Panc1 (cell line): Measurements from ENCODE around the gene LGR4. TPM values are rescaled to one million over a fixed set of nuclear protein-coding genes. Genes with fewer than 3 reads are reported as not detected.

Experiments
- ATAC-seq: fragments of 200-7000 bp; cut with Tn5 transposase; 2 replicates; pipeline ENCODE4 v1.9.1; 2020; ENCODE audit warnings: mild to moderate bottlenecking, moderate library complexity
- BruUV-seq: library from RNA; stranded (reverse); fragments of 400-500 nt; replicated peaks from 2 replicates; lab custom pipeline; 2021; lab: Mats Ljungman, UMichigan
- CTCF ChIA-PET: fragments of 300-600 bp; sonication (Branson Sonifier 250); formaldehyde crosslinking; loops from one replicate; lab custom pipeline; 2022; ENCODE audit warnings: antibody characterized with exemption; lab: Charles Lee
- POLR2A ChIA-PET: fragments of 300-600 bp; sonication (Branson Sonifier 250); formaldehyde crosslinking; loops from one replicate; lab custom pipeline; 2022; ENCODE audit warnings: antibody characterized with exemption; lab: Charles Lee
- DNase-seq: peaks from one replicate; pipeline ENCODE4 v3.0.0-alpha.2; 2010; ENCODE audit warnings: low read depth, low spot score
- H3K27ac ChIP-seq: 2 replicates; pipeline ENCODE4 v1.5.1; 2011; ENCODE audit warnings: mild to moderate bottlenecking, low read length, inconsistent platforms
- H3K27me3 ChIP-seq: fragments of 200-500 bp; sonication (Bioruptor generic); 2 replicates; pipeline ENCODE4 v1.6.0; 2014; ENCODE audit warnings: low read length, inconsistent platforms; ENCODE audit not compliant: control insufficient read depth, insufficient read depth
- H3K36me3 ChIP-seq: fragments of 200-500 bp; sonication (Bioruptor generic); 2 replicates; pipeline ENCODE4 v1.5.1; 2014; ENCODE audit warnings: inconsistent platforms, mild to moderate bottlenecking, low read length, moderate library complexity; ENCODE audit not compliant: control insufficient read depth, insufficient read depth
- H3K4me1 ChIP-seq: 2 replicates; pipeline ENCODE4 v1.5.1; 2011; ENCODE audit warnings: inconsistent platforms, mild to moderate bottlenecking, low read length, moderate library complexity; ENCODE audit not compliant: control insufficient read depth, insufficient read depth
- H3K4me3 ChIP-seq, 2 experiments: 2 replicates each; pipeline ENCODE4 v1.5.1; 2011 to 2012; ENCODE audit warnings: low read depth in 2 of 2, low read length in 2 of 2, mild to moderate bottlenecking in 2 of 2, inconsistent platforms in 1 of 2, moderate library complexity in 1 of 2
- H3K9me3 ChIP-seq: fragments of 200-500 bp; sonication (Bioruptor generic); 2 replicates; pipeline ENCODE4 v1.5.1; 2014; ENCODE audit warnings: low read depth, mild to moderate bottlenecking, inconsistent platforms, low read length, moderate library complexity; ENCODE audit not compliant: control insufficient read depth, insufficient read depth
- CTCF ChIP-seq: fragments of 450-650 bp; IDR thresholded peaks from 2 replicates; pipeline ENCODE4 v1.5.1; 2017; ENCODE audit warnings: mild to moderate bottlenecking
- POLR2AphosphoS5 ChIP-seq: IDR thresholded peaks from 2 replicates; pipeline ENCODE4 v1.6.1; 2012; ENCODE audit warnings: mild to moderate bottlenecking, low read depth, low read length, moderate library complexity
- REST ChIP-seq, 2 experiments: IDR thresholded peaks; 2 replicates each; pipeline ENCODE4 v1.6.1; 2011 to 2012; ENCODE audit warnings: low read depth in 2 of 2, control low read depth in 1 of 2, low read length in 1 of 2, mild to moderate bottlenecking in 1 of 2, moderate library complexity in 1 of 2; ENCODE audit not compliant: insufficient read depth in 1 of 2
- SIN3A ChIP-seq: IDR thresholded peaks from 2 replicates; pipeline ENCODE4 v1.6.1; 2012; ENCODE audit warnings: low read depth, mild to moderate bottlenecking, low read length, moderate library complexity, borderline replicate concordance; ENCODE audit not compliant: insufficient read depth
- TCF7L2 ChIP-seq: IDR thresholded peaks from 2 replicates; pipeline ENCODE4 v1.6.1; 2011; ENCODE audit warnings: mild to moderate bottlenecking, low read depth, low read length, inconsistent platforms
- in situ Hi-C: cut with HindIII; loops from 2 replicates; pipeline ENCODE4 v1.10.0; 2016; ENCODE audit warnings: low sequenced_read_pairs, low pct_unique_long_range_greater_than_20kb
- intact Hi-C: fragments of 100-400 bp; cut with micrococcal nuclease; formaldehyde crosslinking; loops from one replicate; pipeline ENCODE4 v1.10.0; 2022; ENCODE audit not compliant: unreplicated experiment
- total RNA-seq: library from RNA; stranded (reverse); gene quantifications from one replicate; pipeline ENCODE4 v1.2.1, GENCODE V29; 2021; ENCODE audit not compliant: unreplicated experiment

The LGR4 gene
- total RNA-seq, 1 experiment from 2014 or later = 61.8 TPM

- no peak for TF ChIP-seq POLR2AphosphoS5
- TF ChIP-seq TCF7L2 = no peak
- no peak for TF ChIP-seq REST (IDR thresholded peaks at IDR 0.05; ENCODE audit: insufficient read depth in 1 of 2, low read depth in 2 of 2, low read length in 1 of 2)
- no peak for TF ChIP-seq CTCF
- no peak for TF ChIP-seq SIN3A
- Histone ChIP-seq H3K4me1 (peaks cover 35% of the 10 kb centered on the region), H3K9me3 (no peaks in the 10 kb centered on the region), H3K27me3 (no peaks in the 10 kb centered on the region), H3K27ac (no peak overlapping the region), H3K4me3 (no peak overlapping the region), H3K36me3 (no peaks in the 10 kb centered on the region)
- ChIA-PET CTCF (no interaction called here), POLR2A (no interaction called here)
- BruUV-seq = no TSS peak
- intact Hi-C loops (no loop called here), in situ Hi-C loops (no loop called here)
- DNase-seq = no peak
- no peak for ATAC-seq
These were observed 25.1 kb downstream of the LGR4 start for GRCh38 chr11:27447288-27448183.

- Histone ChIP-seq H3K36me3 (no peaks in the 10 kb centered on the region), H3K9me3 (no peaks in the 10 kb centered on the region), H3K27me3 (no peaks in the 10 kb centered on the region), H3K4me3 (no peak overlapping the region), H3K4me1 (peaks cover 22% of the 10 kb centered on the region), H3K27ac (no peak overlapping the region)
- no peak for ATAC-seq
- in situ Hi-C loops (no loop called here), intact Hi-C loops (no loop called here)
- no peak for TF ChIP-seq POLR2AphosphoS5
- no peak for TF ChIP-seq TCF7L2
- no peak for TF ChIP-seq REST (IDR thresholded peaks at IDR 0.05; ENCODE audit: insufficient read depth in 1 of 2, low read depth in 2 of 2, low read length in 1 of 2)
- no peak for TF ChIP-seq SIN3A
- no peak for TF ChIP-seq CTCF
- ChIA-PET POLR2A (interaction anchor here (0.6 kb wide), 1 partner anchor 8 kb away, joined by 3 read pairs; no protein-coding TSS in a partner anchor), CTCF (no interaction called here)
- no TSS peak for BruUV-seq
- DNase-seq = no peak
These were observed 27.0 kb downstream of the LGR4 start for GRCh38 chr11:27445625-27446024.
